ENCODE measurements around the gene TGM5. TPM values are rescaled to one million over a fixed set of nuclear protein-coding genes. Genes with fewer than 3 reads are reported as not detected.

The TGM5 gene
- total RNA-seq, 2 experiments from 2014 or later, result not detected

DNA sequence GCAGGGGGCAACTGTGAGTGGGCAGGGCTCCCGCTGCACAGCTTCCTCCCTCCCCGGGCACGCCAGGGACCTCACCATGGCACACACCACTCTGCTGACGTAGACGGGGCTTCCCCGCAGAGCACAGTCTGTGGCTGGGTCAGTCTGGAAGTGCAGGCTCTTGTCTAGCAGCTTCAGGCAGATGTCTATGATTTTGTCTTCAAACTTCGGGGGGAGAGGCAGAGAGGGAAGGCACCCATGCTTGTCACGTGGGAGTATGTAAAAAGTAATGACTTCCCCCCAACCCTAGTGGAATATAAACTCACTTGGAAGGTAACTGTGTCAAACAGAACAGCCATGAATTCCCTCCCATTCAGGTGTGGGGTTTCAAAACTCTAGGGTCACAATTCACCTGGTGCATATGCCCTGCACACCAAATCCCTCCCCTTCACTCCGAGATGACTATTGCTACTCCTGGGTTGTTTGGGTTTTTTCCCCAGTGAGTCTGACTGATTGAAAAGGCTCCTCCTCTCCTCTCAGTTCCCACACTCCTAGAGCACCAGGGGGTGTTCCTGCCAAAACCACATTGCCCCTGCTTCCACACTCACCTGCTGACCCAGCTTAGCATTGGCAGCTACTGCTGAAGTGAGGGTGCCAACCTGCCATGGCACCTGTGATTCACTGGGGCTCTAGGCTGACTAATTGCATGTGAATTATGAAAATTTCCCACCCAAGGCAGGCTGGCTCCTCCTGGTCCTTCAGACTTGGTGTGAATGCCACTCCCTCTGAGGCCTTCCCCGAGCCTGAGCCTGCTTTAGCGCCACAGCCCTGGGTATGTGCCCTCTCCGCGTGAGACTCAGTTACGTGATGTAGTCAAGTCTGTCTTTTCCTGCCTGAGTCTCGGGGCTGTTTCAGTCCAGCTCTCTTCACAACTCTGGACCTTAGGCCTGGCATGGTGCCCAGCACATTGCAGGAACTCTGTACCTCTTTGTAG lies 13.0 kb downstream of the TGM5 start:
- CTCF ChIA-PET, result interaction anchor here (0.6 to 1.6 kb wide), 5 partner anchors 15 to 41 kb away, joined by 3 to 4 read pairs (median 4); no protein-coding TSS in a partner anchor
- H3K27ac Mint-ChIP-seq, result no peak overlapping the region
- intact Hi-C loops (cut with micrococcal nuclease), result no loop called here

DNA sequence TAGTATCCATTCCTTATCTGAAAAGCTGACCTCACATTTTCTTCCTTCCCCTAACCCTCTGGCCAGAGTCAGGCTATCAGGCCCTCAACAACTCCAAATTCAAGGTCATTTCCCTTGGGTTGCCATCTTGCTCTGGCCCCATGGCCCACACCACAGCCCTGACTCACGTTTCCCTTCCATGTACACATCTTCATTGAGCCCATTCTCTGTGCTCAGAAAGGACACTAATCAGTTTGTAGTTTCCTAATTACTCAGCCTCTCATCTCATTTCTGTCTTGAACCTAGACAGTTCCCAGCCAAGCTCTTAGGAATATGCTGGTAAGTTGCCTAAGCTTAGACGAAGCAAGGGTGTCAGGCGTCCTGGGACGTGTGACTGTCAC lies 14.9 kb downstream of the TGM5 start:
- Mint-ChIP-seq H3K4me3 (no peak overlapping the region), H3K27ac (no peak overlapping the region), H3K36me3 (ENCODE audit: low read depth) (no peaks in the 10 kb centered on the region), H3K4me1 (ENCODE audit: low read depth) (peaks cover 20% of the 10 kb centered on the region), H3K27me3 (ENCODE audit: low read depth) (peaks cover 3% of the 10 kb centered on the region), H3K9me3 (no peaks in the 10 kb centered on the region)
- CTCF ChIA-PET, result interaction anchor here (0.6 to 1.5 kb wide), 4 partner anchors 10 to 298 kb away, joined by 3 to 8 read pairs (median 3); no protein-coding TSS in a partner anchor
- intact Hi-C loops (cut with micrococcal nuclease), result no loop called here
- no peak for DNase-seq

More for the DNA sequence above, 13.0 kb downstream of the TGM5 start:
- Mint-ChIP-seq H3K27me3 (ENCODE audit: low read depth) (peaks cover 3% of the 10 kb centered on the region), H3K4me1 (ENCODE audit: low read depth) (peaks cover 20% of the 10 kb centered on the region), H3K36me3 (ENCODE audit: low read depth) (no peaks in the 10 kb centered on the region), H3K4me3 (no peak overlapping the region), H3K9me3 (no peaks in the 10 kb centered on the region)
- DNase-seq, result peak; percentile 65

DNA sequence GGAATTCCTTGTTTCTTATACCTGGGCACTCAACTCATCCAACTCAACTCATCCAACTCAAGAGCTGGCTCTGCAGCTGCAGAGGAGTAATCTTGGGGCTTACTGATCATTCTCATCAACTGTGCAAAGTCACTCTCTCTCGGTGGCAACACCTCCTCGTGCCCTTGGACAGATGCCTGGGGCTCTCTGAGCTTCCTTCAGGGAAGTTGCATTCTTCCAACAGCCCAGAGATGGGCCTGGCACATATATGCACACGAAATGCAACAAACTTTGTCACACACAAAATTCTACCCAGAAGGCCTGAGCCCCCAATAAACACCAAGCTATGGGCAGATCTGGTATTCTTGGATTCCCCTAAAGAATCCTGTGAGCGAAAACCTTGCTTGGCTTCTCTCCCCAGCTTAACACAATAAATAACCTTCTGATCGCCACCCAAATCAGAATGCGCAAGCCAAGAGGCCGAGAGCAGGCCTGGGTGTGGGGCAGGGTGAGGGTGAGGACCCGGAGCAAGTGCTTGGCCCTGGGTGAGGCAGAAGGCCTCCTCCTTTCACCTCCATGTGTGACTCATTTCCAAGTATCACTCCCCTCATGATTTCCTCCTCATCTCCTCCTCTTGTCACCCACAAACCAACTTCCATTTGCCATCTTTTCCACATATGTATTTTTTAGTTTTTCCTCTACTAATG lies 15.4 kb downstream of the TGM5 start:
- Mint-ChIP-seq H3K27me3 (ENCODE audit: low read depth) (peaks cover 3% of the 10 kb centered on the region), H3K36me3 (ENCODE audit: low read depth) (no peaks in the 10 kb centered on the region), H3K27ac (no peak overlapping the region), H3K4me3 (no peak overlapping the region), H3K4me1 (ENCODE audit: low read depth) (peaks cover 20% of the 10 kb centered on the region), H3K9me3 (no peaks in the 10 kb centered on the region)
- DNase-seq, result no peak
- intact Hi-C loops (cut with micrococcal nuclease), result no loop called here
- CTCF ChIA-PET, result interaction anchor here (0.6 to 1.5 kb wide), 4 partner anchors 9 to 298 kb away, joined by 3 to 8 read pairs (median 3); no protein-coding TSS in a partner anchor

DNA sequence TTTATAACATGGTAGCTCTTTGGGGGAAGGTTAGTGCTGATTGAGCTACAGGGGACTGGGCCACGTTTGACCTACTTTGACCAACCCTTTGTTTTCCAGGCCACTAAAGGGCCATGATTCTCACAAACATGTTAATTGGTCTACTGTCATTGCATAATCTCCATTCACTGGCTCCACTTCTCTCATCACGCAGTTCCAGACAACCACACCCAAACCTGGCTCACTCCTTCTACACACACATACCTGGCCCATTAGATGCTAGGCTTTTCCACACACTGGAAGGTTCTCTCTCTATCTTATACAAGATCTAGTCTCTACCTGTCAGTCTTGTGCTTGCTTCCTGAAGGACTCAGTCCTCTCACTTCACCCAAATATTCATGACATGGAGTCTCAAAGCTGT lies 15.9 kb downstream of the TGM5 start:
- Mint-ChIP-seq H3K9me3 (no peaks in the 10 kb centered on the region), H3K36me3 (ENCODE audit: low read depth) (no peaks in the 10 kb centered on the region), H3K27me3 (ENCODE audit: low read depth) (peaks cover 3% of the 10 kb centered on the region), H3K4me3 (no peak overlapping the region), H3K4me1 (ENCODE audit: low read depth) (peaks cover 20% of the 10 kb centered on the region), H3K27ac (no peak overlapping the region)
- CTCF ChIA-PET, result interaction anchor here (1.3 to 1.5 kb wide), 2 partner anchors 9 to 35 kb away, joined by 3 to 8 read pairs; no protein-coding TSS in a partner anchor
- intact Hi-C loops (cut with micrococcal nuclease), result no loop called here
- DNase-seq, result no peak

DNA sequence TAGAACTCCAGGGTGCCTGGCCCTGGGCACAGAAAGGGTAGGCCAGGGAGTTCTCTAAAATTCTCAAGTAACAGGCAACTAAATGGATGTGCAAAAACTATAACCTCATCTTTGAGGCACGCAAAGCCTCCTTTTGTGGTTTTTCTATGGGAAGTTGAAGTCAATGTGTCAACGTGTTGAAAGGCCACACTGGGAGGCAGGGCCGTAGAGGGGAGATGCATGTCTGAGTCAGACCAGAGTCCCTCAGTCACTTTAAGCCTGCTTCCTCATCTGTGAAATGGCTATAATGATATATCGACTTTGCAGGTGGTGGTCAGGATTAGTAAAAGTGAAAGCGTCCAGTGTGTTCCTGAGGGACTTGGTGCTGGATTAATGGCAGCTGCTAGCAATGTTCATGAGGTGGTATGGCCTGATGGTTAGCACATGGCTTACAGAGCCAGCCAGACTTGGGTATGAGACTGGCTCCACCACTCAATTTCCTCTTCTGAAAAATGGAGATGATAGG lies 17.0 kb downstream of the TGM5 start:
- H3K4me3 Mint-ChIP-seq, result no peak overlapping the region
- H3K36me3 Mint-ChIP-seq (ENCODE audit: low read depth), result no peaks in the 10 kb centered on the region
- H3K9me3 Mint-ChIP-seq, result no peaks in the 10 kb centered on the region
- H3K27ac Mint-ChIP-seq, result no peak overlapping the region
- DNase-seq, result peak; percentile 25
- H3K27me3 Mint-ChIP-seq (ENCODE audit: low read depth), result peaks cover 3% of the 10 kb centered on the region
- intact Hi-C loops (cut with micrococcal nuclease), result no loop called here
- peaks cover 20% of the 10 kb centered on the region for H3K4me1 Mint-ChIP-seq (ENCODE audit: low read depth)
- CTCF ChIA-PET, result no interaction called here

DNA sequence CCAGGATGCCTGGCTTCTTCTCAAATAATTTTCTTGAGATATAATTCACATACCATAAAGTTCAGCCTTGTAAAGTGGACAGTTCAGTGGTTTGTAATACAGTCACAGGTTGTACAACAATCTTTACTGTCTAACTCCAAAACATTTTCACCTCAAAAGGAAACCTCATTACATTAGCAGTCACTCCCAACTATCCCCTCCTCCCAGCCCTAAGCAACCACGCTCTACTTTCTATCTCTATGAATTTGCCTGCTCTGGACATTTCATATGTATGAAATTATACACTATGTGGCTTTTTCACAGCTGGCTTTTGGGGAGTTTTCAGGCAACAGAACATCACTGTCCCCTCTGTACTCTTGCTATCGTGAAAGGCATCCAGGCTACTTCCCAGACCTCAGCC lies 17.5 kb downstream of the TGM5 start:
- CTCF ChIA-PET, result no interaction called here

DNA sequence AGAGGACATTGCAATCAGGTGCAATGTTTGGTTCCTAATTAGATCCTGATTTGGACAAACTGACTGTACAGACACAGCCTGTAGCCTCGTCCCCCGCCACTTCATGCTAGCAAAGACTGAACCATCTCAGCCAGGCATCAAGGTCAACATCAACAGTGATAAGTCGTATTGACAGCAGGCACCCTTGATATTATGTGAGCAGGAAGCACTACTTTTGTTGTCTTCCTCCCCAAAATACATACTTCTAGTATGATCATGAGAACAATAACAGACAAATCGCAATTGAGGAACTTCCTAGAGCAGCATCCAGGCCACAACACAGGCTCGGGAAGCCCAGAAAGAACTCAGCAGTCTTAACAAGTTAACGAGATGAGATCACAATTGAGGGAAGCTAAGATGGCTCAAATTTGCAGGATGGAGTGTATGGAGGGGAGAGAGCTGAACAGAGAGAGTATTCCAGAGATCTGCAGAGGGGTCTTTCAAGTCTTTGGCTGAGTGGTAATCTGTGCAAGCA lies 20.4 kb downstream of the TGM5 start:
- DNase-seq, result no peak
- H3K27ac Mint-ChIP-seq, result no peak overlapping the region
- no peaks in the 10 kb centered on the region for H3K9me3 Mint-ChIP-seq
- no peaks in the 10 kb centered on the region for H3K4me1 Mint-ChIP-seq (ENCODE audit: low read depth)
- intact Hi-C loops (cut with micrococcal nuclease), result no loop called here
- CTCF ChIA-PET, result no interaction called here
- H3K27me3 Mint-ChIP-seq (ENCODE audit: low read depth), result no peaks in the 10 kb centered on the region
- no peak overlapping the region for H3K4me3 Mint-ChIP-seq
- no peaks in the 10 kb centered on the region for H3K36me3 Mint-ChIP-seq (ENCODE audit: low read depth)

More for the DNA sequence above, 17.5 kb downstream of the TGM5 start:
- no peak overlapping the region for H3K27ac Mint-ChIP-seq
- H3K36me3 Mint-ChIP-seq (ENCODE audit: low read depth), result no peaks in the 10 kb centered on the region
- peaks cover 3% of the 10 kb centered on the region for H3K27me3 Mint-ChIP-seq (ENCODE audit: low read depth)
- H3K9me3 Mint-ChIP-seq, result no peaks in the 10 kb centered on the region
- no peak for DNase-seq
- intact Hi-C loops (cut with micrococcal nuclease), result no loop called here
- peaks cover 17% of the 10 kb centered on the region for H3K4me1 Mint-ChIP-seq (ENCODE audit: low read depth)
- H3K4me3 Mint-ChIP-seq, result no peak overlapping the region

DNA sequence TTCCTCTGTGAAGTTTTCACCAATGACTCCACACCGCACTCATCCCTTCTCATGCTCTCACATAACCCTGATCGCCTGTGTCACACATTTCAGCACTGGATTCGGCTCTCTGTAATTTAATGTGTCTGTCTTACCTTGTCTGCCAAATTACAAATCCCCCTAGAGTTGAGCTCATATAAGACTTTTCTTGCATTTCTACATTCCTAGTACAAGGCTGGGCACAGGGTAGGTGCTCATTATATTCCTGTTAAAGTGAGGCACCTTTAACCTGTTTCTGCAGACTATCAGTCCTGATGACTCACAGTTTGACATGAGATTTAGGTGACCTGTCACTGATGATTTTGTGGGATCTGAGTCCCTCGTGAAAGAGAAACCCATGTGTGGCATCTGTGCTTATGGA lies 22.6 kb downstream of the TGM5 start:
- H3K27me3 Mint-ChIP-seq (ENCODE audit: low read depth), result no peaks in the 10 kb centered on the region
- intact Hi-C loops (cut with micrococcal nuclease), result no loop called here
- no peaks in the 10 kb centered on the region for H3K36me3 Mint-ChIP-seq (ENCODE audit: low read depth)
- no peaks in the 10 kb centered on the region for H3K4me1 Mint-ChIP-seq (ENCODE audit: low read depth)
- no peaks in the 10 kb centered on the region for H3K9me3 Mint-ChIP-seq
- no peak for DNase-seq
- no peak overlapping the region for H3K27ac Mint-ChIP-seq
- CTCF ChIA-PET, result interaction anchor here (2.9 kb wide), 1 partner anchor 18 kb away, joined by 11 read pairs; no protein-coding TSS in a partner anchor
- no peak overlapping the region for H3K4me3 Mint-ChIP-seq

DNA sequence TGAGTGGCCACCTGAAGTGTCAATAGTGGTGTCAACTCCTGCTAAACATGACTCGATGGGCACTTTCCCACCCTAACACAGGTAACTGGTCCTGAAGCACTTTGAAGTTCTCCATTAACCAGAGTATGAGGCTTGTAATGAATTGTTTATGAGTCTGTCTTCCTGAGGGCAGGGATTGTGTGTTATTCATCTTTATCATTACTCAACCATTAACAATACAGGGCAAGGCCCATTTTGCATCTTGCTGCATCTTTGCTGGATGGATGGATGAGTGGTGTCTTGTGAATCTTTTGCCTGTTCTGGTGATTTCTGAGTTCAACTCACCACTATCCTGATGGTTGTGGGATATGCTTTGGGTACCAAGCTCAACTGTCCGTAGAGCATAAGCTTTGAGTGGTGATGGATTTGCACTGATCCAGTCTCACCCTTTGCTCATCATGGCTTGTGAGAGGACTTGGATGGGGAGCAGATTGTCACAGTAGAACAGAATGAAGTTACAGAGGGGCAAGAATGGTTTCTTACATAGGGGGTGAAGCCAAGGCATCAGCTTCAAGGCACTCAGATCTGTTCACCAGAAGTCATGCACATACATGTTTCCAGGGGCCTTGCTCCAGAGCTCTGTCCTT lies 23.6 kb downstream of the TGM5 start:
- H3K27me3 Mint-ChIP-seq (ENCODE audit: low read depth), result peaks cover 3% of the 10 kb centered on the region
- no peaks in the 10 kb centered on the region for H3K36me3 Mint-ChIP-seq (ENCODE audit: low read depth)
- no peak overlapping the region for H3K27ac Mint-ChIP-seq
- DNase-seq, result no peak
- intact Hi-C loops (cut with micrococcal nuclease), result no loop called here
- CTCF ChIA-PET, result interaction anchor here (1.5 to 2.9 kb wide), 2 partner anchors 8 to 17 kb away, joined by 3 to 11 read pairs; no protein-coding TSS in a partner anchor
- H3K4me1 Mint-ChIP-seq (ENCODE audit: low read depth), result no peaks in the 10 kb centered on the region
- H3K9me3 Mint-ChIP-seq, result no peaks in the 10 kb centered on the region
- H3K4me3 Mint-ChIP-seq, result no peak overlapping the region

DNA sequence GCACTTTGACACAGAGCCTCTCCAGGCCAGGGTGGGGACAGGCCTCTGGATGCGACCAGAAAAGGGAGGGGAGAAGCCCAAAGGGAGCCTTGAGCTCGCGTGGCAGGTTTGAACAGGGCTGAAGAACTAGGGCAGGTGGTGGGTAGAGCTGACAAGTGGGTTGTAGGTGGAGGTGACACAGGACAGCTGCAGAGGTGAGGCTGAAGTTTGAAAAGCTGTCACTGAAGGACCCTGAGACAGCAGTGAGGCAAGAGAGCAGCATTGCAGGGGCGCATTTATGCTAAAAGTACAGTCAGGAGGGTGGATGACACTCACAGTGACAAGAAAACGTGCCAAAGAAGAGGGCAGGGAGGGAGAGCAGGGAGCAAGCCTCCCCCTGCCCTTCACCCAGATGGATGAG lies 24.1 kb downstream of the TGM5 start:
- DNase-seq, result no peak
- Mint-ChIP-seq H3K36me3 (ENCODE audit: low read depth) (no peaks in the 10 kb centered on the region), H3K27ac (no peak overlapping the region), H3K4me3 (no peak overlapping the region), H3K9me3 (no peaks in the 10 kb centered on the region), H3K4me1 (ENCODE audit: low read depth) (no peaks in the 10 kb centered on the region), H3K27me3 (ENCODE audit: low read depth) (peaks cover 8% of the 10 kb centered on the region)
- CTCF ChIA-PET, result interaction anchor here (1.5 to 2.9 kb wide), 2 partner anchors 9 to 17 kb away, joined by 3 to 11 read pairs; no protein-coding TSS in a partner anchor
- intact Hi-C loops (cut with micrococcal nuclease), result no loop called here

DNA sequence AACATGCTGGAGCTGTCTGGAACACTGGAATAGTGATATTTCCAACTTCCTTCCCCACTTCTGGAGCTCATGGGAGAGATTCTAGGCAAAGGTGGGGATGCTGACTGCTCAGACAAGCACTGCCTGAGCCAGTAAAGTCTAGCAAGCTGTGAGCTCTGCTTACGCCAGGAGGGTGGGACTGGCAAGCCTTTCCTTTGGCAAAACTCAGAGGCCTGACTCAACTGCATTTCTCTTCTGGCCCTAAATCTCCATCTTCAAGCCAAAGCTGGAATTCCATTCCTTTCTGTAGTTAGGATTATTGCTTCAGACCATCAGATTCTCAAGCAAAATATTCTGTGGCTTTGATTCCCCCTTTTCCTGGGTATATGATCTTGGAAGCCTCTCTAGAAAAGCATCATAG lies 25.6 kb downstream of the TGM5 start:
- CTCF ChIA-PET, result interaction anchor here (0.6 to 1.5 kb wide), 4 partner anchors 12 to 62 kb away, joined by 3 to 6 read pairs (median 4); no protein-coding TSS in a partner anchor
- Mint-ChIP-seq H3K27ac (no peak overlapping the region), H3K9me3 (no peaks in the 10 kb centered on the region), H3K36me3 (ENCODE audit: low read depth) (no peaks in the 10 kb centered on the region), H3K27me3 (ENCODE audit: low read depth) (peaks cover 8% of the 10 kb centered on the region), H3K4me3 (no peak overlapping the region), H3K4me1 (ENCODE audit: low read depth) (no peaks in the 10 kb centered on the region)
- intact Hi-C loops (cut with micrococcal nuclease), result no loop called here
- no peak for DNase-seq
